HCT116 (cell line): Measurements from ENCODE around the gene TNRC6C. TPM values are rescaled to one million over a fixed set of nuclear protein-coding genes. Genes with fewer than 3 reads are reported as not detected.

Experiments used
- ATAC-seq: fragments of 200-7000 bp; cut with Tn5 transposase; 2 replicates; pipeline ENCODE4 v1.9.1; 2020; ENCODE audit warnings: mild to moderate bottlenecking, moderate library complexity
- BruUV-seq: library from RNA; stranded (reverse); fragments of 400-500 nt; replicated peaks from 2 replicates; lab custom pipeline; 2021; lab: Mats Ljungman, UMichigan
- CTCF ChIA-PET: fragments of 300-600 bp; sonication (Branson Sonifier 250); formaldehyde crosslinking; loops from one replicate; lab custom pipeline; 2021; ENCODE audit warnings: antibody characterized with exemption; lab: Charles Lee
- POLR2A ChIA-PET: fragments of 300-600, 350-600 bp; sonication (Branson Sonifier 250); formaldehyde crosslinking; loops from one replicate; lab custom pipeline; 2021; ENCODE audit warnings: antibody characterized with exemption; lab: Charles Lee
- RAD21 ChIA-PET, 2 experiments: fragments of 300-600 bp; sonication (Branson Sonifier 250); formaldehyde crosslinking; loops; one replicate each; lab custom pipeline; 2023; ENCODE audit warnings: low total read pairs in 2 of 2; ENCODE audit not compliant: uncharacterized antibody in 2 of 2, unreplicated experiment in 2 of 2, low non-redundant PET in 1 of 2; lab: Charles Lee
- DNase-seq: peaks from one replicate; pipeline ENCODE4 v3.0.0-alpha.2; 2010; ENCODE audit warnings: low read depth, low spot score
- H2AFZ ChIP-seq: fragments of 200-600 bp; shearing (Covaris generic), sonication (generic); 2 replicates; pipeline ENCODE4 v1.6.1; 2017; ENCODE audit warnings: low read depth, mixed run types, mixed read lengths, antibody characterized with exemption, low read length; ENCODE audit not compliant: poor library complexity, severe bottlenecking
- H3K27ac ChIP-seq: 2 replicates; pipeline ENCODE4 v1.5.1; 2012; ENCODE audit warnings: low read depth, low read length
- H3K27me3 ChIP-seq: fragments of 200-600 bp; sonication (generic); 2 replicates; pipeline ENCODE4 v1.6.1; 2016; ENCODE audit warnings: mixed run types, low read length, mixed read lengths; ENCODE audit not compliant: insufficient read depth
- H3K36me3 ChIP-seq, 2 experiments: fragments of 200-500 bp in 1 of 2; fragments of 200-600 bp in 1 of 2; sonication (Bioruptor generic) in 1 of 2; sonication (generic) in 1 of 2; 2 replicates each; pipeline versions ENCODE4 v1.5.1 to v1.6.1; 2014 to 2016; ENCODE audit warnings: low read length in 2 of 2, inconsistent platforms in 1 of 2, mixed read lengths in 1 of 2, mixed run types in 1 of 2; ENCODE audit not compliant: insufficient read depth in 2 of 2, control insufficient read depth in 1 of 2
- H3K4me1 ChIP-seq, 2 experiments: fragments of 200-600 bp in 1 of 2; sonication (generic) in 1 of 2; 2 replicates each; pipeline versions ENCODE4 v1.5.1 to v1.6.1; 2012 to 2017; ENCODE audit warnings: low read length in 2 of 2, inconsistent platforms in 1 of 2, mild to moderate bottlenecking in 1 of 2, mixed read lengths in 1 of 2, mixed run types in 1 of 2, moderate library complexity in 1 of 2; ENCODE audit not compliant: insufficient read depth in 2 of 2, control insufficient read depth in 1 of 2
- H3K4me2 ChIP-seq: fragments of 200-600 bp; sonication (generic); 2 replicates; pipeline ENCODE4 v1.6.1; 2017; ENCODE audit warnings: mixed run types, low read length, mixed read lengths
- H3K4me3 ChIP-seq, 2 experiments: fragments of 200-600 bp in 1 of 2; sonication (generic) in 1 of 2; replicated peaks in 1 of 2; 2 replicates each; pipeline ENCODE4 v1.5.1; 2011 to 2016; ENCODE audit warnings: low read length in 2 of 2, control low read depth in 1 of 2, low read depth in 1 of 2, mild to moderate bottlenecking in 1 of 2, mixed read lengths in 1 of 2, mixed run types in 1 of 2
- H3K79me2 ChIP-seq: fragments of 200-600 bp; sonication (generic); 2 replicates; pipeline ENCODE4 v1.6.1; 2017; ENCODE audit warnings: mild to moderate bottlenecking, mixed run types, low read length, moderate library complexity, mixed read lengths; ENCODE audit not compliant: insufficient read depth
- H3K9ac ChIP-seq: fragments of 200-600 bp; sonication (generic); 2 replicates; pipeline ENCODE4 v1.6.1; 2016; ENCODE audit warnings: low read length, mixed read lengths
- H3K9me2 ChIP-seq: fragments of 200-600 bp; sonication (generic), shearing (Covaris generic); 2 replicates; pipeline ENCODE4 v1.6.1; 2017; ENCODE audit warnings: mixed run types, mild to moderate bottlenecking, moderate library complexity; ENCODE audit not compliant: insufficient read depth
- H3K9me3 ChIP-seq, 2 experiments: fragments of 200-500 bp in 1 of 2; fragments of 200-600 bp in 1 of 2; sonication (Bioruptor generic) in 1 of 2; sonication (generic) in 1 of 2; 2 replicates each; pipeline ENCODE4 v1.6.1; 2014 to 2017; ENCODE audit warnings: low read length in 2 of 2, mixed read lengths in 2 of 2, inconsistent platforms in 1 of 2, low read depth in 1 of 2, mild to moderate bottlenecking in 1 of 2, mixed run types in 1 of 2, moderate library complexity in 1 of 2; ENCODE audit not compliant: control insufficient read depth in 1 of 2, insufficient read depth in 1 of 2
- H4K20me1 ChIP-seq: fragments of 200-600 bp; sonication (generic), shearing (Covaris generic); 2 replicates; pipeline ENCODE4 v1.6.1; 2017; ENCODE audit warnings: mixed run types, mild to moderate bottlenecking, moderate library complexity; ENCODE audit not compliant: insufficient read depth
- CEBPB ChIP-seq: IDR thresholded peaks from 2 replicates; pipeline ENCODE4 v1.6.1; 2012; ENCODE audit warnings: low read depth
- EGR1 ChIP-seq: IDR thresholded peaks from 2 replicates; pipeline ENCODE4 v1.6.1; 2012; ENCODE audit warnings: low read depth
- EZH2 ChIP-seq: fragments of 200-600 bp; sonication (generic); IDR thresholded peaks from 2 replicates; pipeline ENCODE4 v1.6.1; 2017; ENCODE audit warnings: antibody characterized with exemption, mixed run types
- EZH2phosphoT487 ChIP-seq: fragments of 200-600 bp; IDR thresholded peaks from 2 replicates; pipeline ENCODE4 v1.6.1; 2018; ENCODE audit warnings: antibody characterized with exemption, borderline replicate concordance
- FOSL1 ChIP-seq: IDR thresholded peaks from 2 replicates; pipeline ENCODE4 v1.6.1; 2012; ENCODE audit warnings: low read depth
- JUND ChIP-seq: IDR thresholded peaks from 2 replicates; pipeline ENCODE4 v1.6.1; 2012
- POLR2A ChIP-seq: IDR thresholded peaks from 2 replicates; pipeline ENCODE4 v1.7.0; 2011; ENCODE audit warnings: borderline replicate concordance; ENCODE audit not compliant: insufficient read depth, insufficient read length; ENCODE audit errors: extremely low read depth
- POLR2AphosphoS5 ChIP-seq: IDR thresholded peaks from 2 replicates; pipeline ENCODE4 v1.6.1; 2011; ENCODE audit warnings: mild to moderate bottlenecking, low read depth, low read length, moderate library complexity
- RAD21 ChIP-seq: IDR thresholded peaks from 2 replicates; pipeline ENCODE4 v1.6.1; 2012; ENCODE audit warnings: low read depth, mild to moderate bottlenecking
- SP1 ChIP-seq: IDR thresholded peaks from 2 replicates; pipeline ENCODE4 v1.6.1; 2012; ENCODE audit warnings: low read depth
- SRF ChIP-seq: IDR thresholded peaks from 2 replicates; pipeline ENCODE4 v1.6.1; 2012; ENCODE audit warnings: low read depth
- TCF7L2 ChIP-seq: IDR thresholded peaks from 2 replicates; pipeline ENCODE4 v1.7.0; 2011; ENCODE audit warnings: borderline replicate concordance, inconsistent platforms; ENCODE audit not compliant: insufficient read depth, insufficient read length; ENCODE audit errors: extremely low read depth
- YY1 ChIP-seq: IDR thresholded peaks from 2 replicates; pipeline ENCODE4 v1.6.1; 2011; ENCODE audit warnings: low read length, low read depth, moderate library complexity, mild to moderate bottlenecking; ENCODE audit not compliant: insufficient replicate concordance; ENCODE audit errors: extremely low read depth
- ZFX ChIP-seq: fragments of 450-650 bp; IDR thresholded peaks from 2 replicates; pipeline ENCODE4 v1.6.1; 2017
- ZNF274 ChIP-seq: fragments of 200-500 bp; sonication (Bioruptor generic); IDR thresholded peaks from 2 replicates; pipeline ENCODE4 v1.6.1; 2014; ENCODE audit warnings: mild to moderate bottlenecking, low read depth, low read length, inconsistent platforms
- intact Hi-C: fragments of 100-400 bp; cut with micrococcal nuclease; formaldehyde crosslinking; loops from 2 replicates; pipeline ENCODE4 v1.10.0; 2022
- total RNA-seq: library from RNA; stranded (reverse); gene quantifications from one replicate; pipeline ENCODE4 v1.2.1, GENCODE V29; 2021; ENCODE audit not compliant: unreplicated experiment
- TF ChIP-seq, protein P1 (sequence below): IDR thresholded peaks from 2 replicates; pipeline ENCODE4 v1.6.1; 2012; ENCODE audit warnings: low read depth
- TF ChIP-seq, protein P2 (sequence below): IDR thresholded peaks from 2 replicates; pipeline ENCODE4 v1.6.1; 2011; ENCODE audit warnings: mild to moderate bottlenecking, low read length, moderate library complexity; ENCODE audit not compliant: insufficient replicate concordance; ENCODE audit errors: extremely low read depth

TNRC6C gene
- total RNA-seq, 1 experiment from 2014 or later: 23.4 TPM

DNA sequence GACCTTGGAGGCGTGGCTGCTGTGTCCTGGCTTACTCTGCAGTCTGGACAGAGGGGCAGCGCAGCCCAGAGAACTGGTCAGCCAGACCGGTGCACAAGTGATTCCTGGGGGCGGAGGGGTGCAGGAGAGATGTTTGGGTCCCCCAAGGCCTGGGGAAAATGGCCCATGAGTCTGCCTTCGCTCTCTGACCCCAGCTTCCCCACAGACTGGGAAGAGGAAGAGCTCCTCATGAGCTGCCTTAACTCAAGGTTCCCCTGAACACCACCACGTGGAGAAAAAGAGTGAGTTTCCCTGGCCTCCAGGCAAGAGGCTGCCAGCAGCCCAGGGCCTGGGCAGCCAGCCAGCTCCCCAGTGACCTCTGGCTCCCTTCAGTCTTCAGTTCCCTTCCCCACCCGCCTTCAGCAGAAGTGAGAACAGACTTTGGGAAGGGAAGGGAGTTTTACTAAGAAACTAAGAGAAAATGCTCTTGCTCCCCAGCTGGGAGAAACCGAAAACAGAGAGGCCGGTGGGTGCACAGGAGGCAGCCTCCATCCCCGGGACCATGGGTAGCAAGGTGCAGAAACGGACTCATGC is 185.7 kb downstream of the TNRC6C start:
- TF ChIP-seq RAD21: no peak
- TF ChIP-seq FOSL1: no peak
- TF ChIP-seq TCF7L2: no peak
- TF ChIP-seq EZH2phosphoT487: no peak
- TF ChIP-seq JUND: no peak
- TF ChIP-seq ZFX: no peak
- no peak for TF ChIP-seq POLR2AphosphoS5
- TF ChIP-seq SP1: no peak
- TF ChIP-seq, protein P1, sequence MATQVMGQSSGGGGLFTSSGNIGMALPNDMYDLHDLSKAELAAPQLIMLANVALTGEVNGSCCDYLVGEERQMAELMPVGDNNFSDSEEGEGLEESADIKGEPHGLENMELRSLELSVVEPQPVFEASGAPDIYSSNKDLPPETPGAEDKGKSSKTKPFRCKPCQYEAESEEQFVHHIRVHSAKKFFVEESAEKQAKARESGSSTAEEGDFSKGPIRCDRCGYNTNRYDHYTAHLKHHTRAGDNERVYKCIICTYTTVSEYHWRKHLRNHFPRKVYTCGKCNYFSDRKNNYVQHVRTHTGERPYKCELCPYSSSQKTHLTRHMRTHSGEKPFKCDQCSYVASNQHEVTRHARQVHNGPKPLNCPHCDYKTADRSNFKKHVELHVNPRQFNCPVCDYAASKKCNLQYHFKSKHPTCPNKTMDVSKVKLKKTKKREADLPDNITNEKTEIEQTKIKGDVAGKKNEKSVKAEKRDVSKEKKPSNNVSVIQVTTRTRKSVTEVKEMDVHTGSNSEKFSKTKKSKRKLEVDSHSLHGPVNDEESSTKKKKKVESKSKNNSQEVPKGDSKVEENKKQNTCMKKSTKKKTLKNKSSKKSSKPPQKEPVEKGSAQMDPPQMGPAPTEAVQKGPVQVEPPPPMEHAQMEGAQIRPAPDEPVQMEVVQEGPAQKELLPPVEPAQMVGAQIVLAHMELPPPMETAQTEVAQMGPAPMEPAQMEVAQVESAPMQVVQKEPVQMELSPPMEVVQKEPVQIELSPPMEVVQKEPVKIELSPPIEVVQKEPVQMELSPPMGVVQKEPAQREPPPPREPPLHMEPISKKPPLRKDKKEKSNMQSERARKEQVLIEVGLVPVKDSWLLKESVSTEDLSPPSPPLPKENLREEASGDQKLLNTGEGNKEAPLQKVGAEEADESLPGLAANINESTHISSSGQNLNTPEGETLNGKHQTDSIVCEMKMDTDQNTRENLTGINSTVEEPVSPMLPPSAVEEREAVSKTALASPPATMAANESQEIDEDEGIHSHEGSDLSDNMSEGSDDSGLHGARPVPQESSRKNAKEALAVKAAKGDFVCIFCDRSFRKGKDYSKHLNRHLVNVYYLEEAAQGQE: no peak
- TF ChIP-seq EGR1: no peak
- TF ChIP-seq, protein P2, sequence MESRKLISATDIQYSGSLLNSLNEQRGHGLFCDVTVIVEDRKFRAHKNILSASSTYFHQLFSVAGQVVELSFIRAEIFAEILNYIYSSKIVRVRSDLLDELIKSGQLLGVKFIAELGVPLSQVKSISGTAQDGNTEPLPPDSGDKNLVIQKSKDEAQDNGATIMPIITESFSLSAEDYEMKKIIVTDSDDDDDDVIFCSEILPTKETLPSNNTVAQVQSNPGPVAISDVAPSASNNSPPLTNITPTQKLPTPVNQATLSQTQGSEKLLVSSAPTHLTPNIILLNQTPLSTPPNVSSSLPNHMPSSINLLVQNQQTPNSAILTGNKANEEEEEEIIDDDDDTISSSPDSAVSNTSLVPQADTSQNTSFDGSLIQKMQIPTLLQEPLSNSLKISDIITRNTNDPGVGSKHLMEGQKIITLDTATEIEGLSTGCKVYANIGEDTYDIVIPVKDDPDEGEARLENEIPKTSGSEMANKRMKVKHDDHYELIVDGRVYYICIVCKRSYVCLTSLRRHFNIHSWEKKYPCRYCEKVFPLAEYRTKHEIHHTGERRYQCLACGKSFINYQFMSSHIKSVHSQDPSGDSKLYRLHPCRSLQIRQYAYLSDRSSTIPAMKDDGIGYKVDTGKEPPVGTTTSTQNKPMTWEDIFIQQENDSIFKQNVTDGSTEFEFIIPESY: no peak
- no peak for TF ChIP-seq SRF
- TF ChIP-seq EZH2: no peak
- TF ChIP-seq CEBPB: no peak
- no peak for TF ChIP-seq ZNF274
- no peak for TF ChIP-seq YY1
- TF ChIP-seq POLR2A: no peak
- H3K4me1 ChIP-seq: peaks cover 46 to 66% of the 10 kb centered on the region in 2 experiments
- H3K9me2 ChIP-seq: no peaks in the 10 kb centered on the region
- no peak overlapping the region for H2AFZ ChIP-seq
- H3K4me3 ChIP-seq: no peak overlapping the region
- ChIA-PET RAD21 (interaction anchor here in 1 of 2 experiments (0.6 kb wide), 1 partner anchor 24 kb away, joined by 6 read pairs; no protein-coding TSS in a partner anchor), POLR2A (interaction anchor here (0.8 to 1.8 kb wide), 2 partner anchors 25 to 43 kb away, joined by 3 to 9 read pairs; partner anchors contain the start of genes AFMID and TK1), CTCF (interaction anchor here (0.7 to 1.8 kb wide), 6 partner anchors 9 to 107 kb away, joined by 3 to 6 read pairs (median 4); partner anchors contain the start of genes AFMID and TK1)
- no peaks in the 10 kb centered on the region for H3K79me2 ChIP-seq
- intact Hi-C loops: no loop called here
- no peaks in the 10 kb centered on the region for H4K20me1 ChIP-seq
- DNase-seq: no peak
- BruUV-seq: no TSS peak
- no peaks in the 10 kb centered on the region for H3K27me3 ChIP-seq
- H3K27ac ChIP-seq: no peak overlapping the region; the same call in 1 of the 2 replicates
- H3K9me3 ChIP-seq: no peaks in the 10 kb centered on the region
- peak overlapping the region; percentile 58 for H3K4me2 ChIP-seq
- H3K36me3 ChIP-seq: no peaks in the 10 kb centered on the region
- H3K9ac ChIP-seq: peak overlapping the region; percentile 31
- no peak for ATAC-seq
